ENCODE measurements around the gene MRPS7.

DNA sequence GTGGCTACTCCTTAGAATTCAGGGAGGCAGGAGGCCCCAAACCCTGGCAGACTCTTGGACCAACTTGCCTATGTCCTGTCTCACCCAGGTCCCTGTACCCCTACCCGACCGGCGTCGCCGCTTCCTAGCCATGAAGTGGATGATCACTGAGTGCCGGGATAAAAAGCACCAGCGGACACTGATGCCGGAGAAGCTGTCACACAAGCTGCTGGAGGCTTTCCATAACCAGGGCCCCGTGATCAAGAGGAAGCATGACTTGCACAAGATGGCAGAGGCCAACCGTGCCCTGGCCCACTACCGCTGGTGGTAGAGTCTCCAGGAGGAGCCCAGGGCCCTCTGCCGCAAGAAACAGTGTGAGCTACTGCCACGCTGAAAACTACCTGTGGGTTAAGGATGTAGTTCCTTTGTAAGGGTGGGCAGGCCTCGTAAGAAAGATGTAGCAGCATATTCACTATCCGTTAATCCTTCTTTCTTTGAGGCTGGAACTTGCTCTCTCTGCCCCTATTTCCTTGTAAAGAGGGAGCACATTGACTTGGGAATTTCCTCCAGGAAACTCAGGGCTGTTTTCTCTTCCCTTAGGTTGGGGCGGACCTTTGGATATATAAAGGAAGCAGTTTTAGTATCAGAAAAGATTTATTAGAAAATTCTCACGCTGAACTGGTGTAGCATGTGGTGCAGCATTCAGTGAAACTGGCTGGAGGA, 4.1 kb downstream of the MRPS7 start:
- TF ChIP-seq HOXB13 (CRISPR knock-in tag; IDR thresholded peaks at IDR 0.05; ENCODE audit: low read depth) = no peak
- no peak for TF ChIP-seq POLR2A (IDR thresholded peaks at IDR 0.05; ENCODE audit: low read length)
- TF ChIP-seq CEBPB (IDR thresholded peaks at IDR 0.05) = no peak
- no peak for TF ChIP-seq CTCF (IDR thresholded peaks at IDR 0.05)
- TF ChIP-seq RNF2 (IDR thresholded peaks at IDR 0.05; ENCODE audit: borderline replicate concordance, low read depth) = no peak
- no peak for TF ChIP-seq REST (IDR thresholded peaks at IDR 0.05)
- TF ChIP-seq POLR2AphosphoS2 (conservative IDR thresholded peaks at IDR 0.05; ENCODE audit: low read length) = no peak
